Breast epithelium (tissue), 4 donors: ENCODE measurements around the gene WASF3. TPM values are rescaled to one million over a fixed set of nuclear protein-coding genes. Genes with fewer than 3 reads are reported as not detected.

ENCODE experiments used
- DNase-seq, 2 donors: peaks; one replicate each; pipeline ENCODE4 v3.0.0-alpha.2; 2019; ENCODE audit warnings: low spot score in 2 of 2
- H3K27ac ChIP-seq, 2 donors: fragments of 200-600 bp; sonication (generic) in 1 of 2; one replicate each; pipeline ENCODE4 v1.5.1; 2016 to 2019; ENCODE audit warnings: mild to moderate bottlenecking in 1 of 2
- H3K27me3 ChIP-seq, 2 donors: fragments of 200-600 bp; sonication (generic) in 1 of 2; one replicate each; pipeline versions ENCODE4 v1.5.1 to v1.6.0; 2017 to 2019; ENCODE audit warnings: control low read depth in 1 of 2, mild to moderate bottlenecking in 1 of 2
- H3K36me3 ChIP-seq: fragments of 200-600 bp; one replicate; pipeline ENCODE4 v1.5.1; 2019
- H3K4me1 ChIP-seq, 2 donors: fragments of 200-600 bp; sonication (generic); one replicate each; pipeline ENCODE4 v1.5.1; 2016 to 2019; ENCODE audit warnings: control low read depth in 1 of 2
- H3K4me3 ChIP-seq, 3 donors: fragments of 200-600 bp; sonication (generic); 1 replicate in 2 of 3; 2 replicates in 1 of 3; pipeline ENCODE4 v1.5.1; 2016 to 2019; ENCODE audit warnings: mild to moderate bottlenecking in 3 of 3, moderate library complexity in 2 of 3
- H3K9me3 ChIP-seq, 2 donors: fragments of 200-600 bp; sonication (generic) in 1 of 2; one replicate each; pipeline ENCODE4 v1.5.1; 2016 to 2019; ENCODE audit warnings: control low read depth in 1 of 2
- CTCF ChIP-seq, 3 donors: fragments of 450-650 bp; IDR thresholded peaks; one replicate each; pipeline ENCODE4 v1.5.1; 2016 to 2017; ENCODE audit warnings: antibody characterized with exemption in 3 of 3, mild to moderate bottlenecking in 3 of 3, moderate library complexity in 3 of 3
- POLR2A ChIP-seq: fragments of 450-650 bp; IDR thresholded peaks from one replicate; pipeline ENCODE4 v1.6.1; 2016; ENCODE audit warnings: antibody characterized with exemption, mild to moderate bottlenecking, moderate library complexity
- POLR2AphosphoS5 ChIP-seq, 3 donors: sonication (generic); formaldehyde crosslinking; IDR thresholded peaks; one replicate each; pipeline ENCODE4 v1.6.1; 2017; ENCODE audit warnings: antibody characterized with exemption in 3 of 3
- intact Hi-C: fragments of 100-400 bp; cut with DNase I; formaldehyde crosslinking; loops from one replicate; pipeline ENCODE4 v1.15.1; 2023; ENCODE audit warnings: low total_unique reads
- total RNA-seq, 3 donors: library from RNA; depleted of rRNA; stranded (reverse); fragments of >200 nt; gene quantifications; one replicate each; pipeline ENCODE4 v1.1.0, GENCODE V29; 2016

The WASF3 gene
- total RNA-seq, 3 donors from 2014 or later = 15.2 to 67.0 (median 19.3) TPM

- H3K4me3 ChIP-seq = no peak overlapping the region
- H3K27me3 ChIP-seq = peaks cover 0 to 18% of the 10 kb centered on the region in 2 donors
- H3K27ac ChIP-seq = no peak overlapping the region
- TF ChIP-seq POLR2A = no peak
- TF ChIP-seq CTCF (IDR thresholded peaks at IDR 0.05) = no peak
- no peak for TF ChIP-seq POLR2AphosphoS5 (IDR thresholded peaks at IDR 0.05)
- no peaks in the 10 kb centered on the region for H3K36me3 ChIP-seq
- no peaks in the 10 kb centered on the region for H3K4me1 ChIP-seq
- no peaks in the 10 kb centered on the region for H3K9me3 ChIP-seq
- intact Hi-C loops = no loop called here
- DNase-seq = no peak
These were observed 32.0 kb upstream of the WASF3 start for GRCh38 chr13:26525528-26525927.

- TF ChIP-seq POLR2A (no peak), POLR2AphosphoS5 (IDR thresholded peaks at IDR 0.05) (no peak), CTCF (IDR thresholded peaks at IDR 0.05) (no peak)
- Histone ChIP-seq H3K27me3 (peaks cover 0 to 18% of the 10 kb centered on the region in 2 donors), H3K27ac (no peak overlapping the region), H3K4me1 (no peaks in the 10 kb centered on the region), H3K36me3 (no peaks in the 10 kb centered on the region), H3K9me3 (no peaks in the 10 kb centered on the region), H3K4me3 (no peak overlapping the region)
- DNase-seq = no peak
- intact Hi-C loops = no loop called here
These were observed 30.7 kb upstream of the WASF3 start for GRCh38 chr13:26526702-26527216.

GRCh38 chr13:26528527-26528926, 29.0 kb upstream of the WASF3 start:
- Histone ChIP-seq H3K9me3 (no peaks in the 10 kb centered on the region), H3K4me3 (no peak overlapping the region), H3K27me3 (peaks cover 0 to 25% of the 10 kb centered on the region in 2 donors), H3K27ac (no peak overlapping the region), H3K4me1 (no peaks in the 10 kb centered on the region), H3K36me3 (no peaks in the 10 kb centered on the region)
- TF ChIP-seq CTCF (IDR thresholded peaks at IDR 0.05) (no peak), POLR2AphosphoS5 (IDR thresholded peaks at IDR 0.05) (no peak), POLR2A (no peak)
- no peak for DNase-seq
- intact Hi-C loops = no loop called here

GRCh38 chr13:26529441-26529840, 28.0 kb upstream of the WASF3 start:
- no peak for TF ChIP-seq POLR2A
- TF ChIP-seq CTCF (IDR thresholded peaks at IDR 0.05) = no peak
- no peak for TF ChIP-seq POLR2AphosphoS5 (IDR thresholded peaks at IDR 0.05)
- H3K27ac ChIP-seq = no peak overlapping the region
- no peaks in the 10 kb centered on the region for H3K4me1 ChIP-seq
- H3K27me3 ChIP-seq = peaks cover 0 to 25% of the 10 kb centered on the region in 2 donors
- no peak for DNase-seq
- H3K4me3 ChIP-seq = no peak overlapping the region
- H3K36me3 ChIP-seq = no peaks in the 10 kb centered on the region
- intact Hi-C loops = no loop called here
- H3K9me3 ChIP-seq = no peaks in the 10 kb centered on the region

- Histone ChIP-seq H3K27ac (no peak overlapping the region), H3K4me1 (no peaks in the 10 kb centered on the region), H3K36me3 (no peaks in the 10 kb centered on the region), H3K27me3 (peaks cover 0 to 19% of the 10 kb centered on the region in 2 donors), H3K4me3 (no peak overlapping the region), H3K9me3 (no peaks in the 10 kb centered on the region)
- TF ChIP-seq POLR2A (no peak), POLR2AphosphoS5 (IDR thresholded peaks at IDR 0.05) (no peak), CTCF (IDR thresholded peaks at IDR 0.05) (no peak)
- no peak for DNase-seq
- intact Hi-C loops = no loop called here
These were observed 25.7 kb upstream of the WASF3 start for GRCh38 chr13:26531742-26532141.
